C4-2B (cell line): Measurements from ENCODE around the gene HIF1A.

Source experiments
- H3K27ac ChIP-seq: fragments of 450-650 bp; 2 replicates; pipeline ENCODE4 v1.5.1; 2017
- CTCF ChIP-seq: fragments of 450-650 bp; conservative IDR thresholded peaks from 2 replicates; pipeline ENCODE4 v1.5.1; 2017; ENCODE audit warnings: mild to moderate bottlenecking
- ZFX ChIP-seq: fragments of 450-650 bp; IDR thresholded peaks from 2 replicates; pipeline ENCODE4 v1.6.1; 2017

Gene HIF1A

GRCh38 chr14:61675291-61675690 is 20.0 kb upstream of the HIF1A start:
- no peak for TF ChIP-seq CTCF
- TF ChIP-seq ZFX: no peak
- H3K27ac ChIP-seq: no peak overlapping the region

GRCh38 chr14:61677479-61677878 is 17.8 kb upstream of the HIF1A start:
- TF ChIP-seq CTCF (no peak), ZFX (no peak)
- no peak overlapping the region for H3K27ac ChIP-seq

GRCh38 chr14:61678975-61679374 is 16.3 kb upstream of the HIF1A start:
- no peak overlapping the region for H3K27ac ChIP-seq
- TF ChIP-seq ZFX (no peak), CTCF (no peak)

- no peak overlapping the region for H3K27ac ChIP-seq
- no peak for TF ChIP-seq ZFX
These were observed 13.9 kb upstream of the HIF1A start for GRCh38 chr14:61681413-61681812.

GRCh38 chr14:61683108-61683507 is 12.2 kb upstream of the HIF1A start:
- TF ChIP-seq ZFX (no peak), CTCF (no peak)
- no peak overlapping the region for H3K27ac ChIP-seq

- TF ChIP-seq CTCF: no peak
- no peak for TF ChIP-seq ZFX
- H3K27ac ChIP-seq: no peak overlapping the region
These were observed 5.3 kb upstream of the HIF1A start for GRCh38 chr14:61690039-61690438.

GRCh38 chr14:61690982-61691381 is 4.3 kb upstream of the HIF1A start:
- TF ChIP-seq CTCF (no peak), ZFX (no peak)
- no peak overlapping the region for H3K27ac ChIP-seq

GRCh38 chr14:61691495-61691894 is 3.8 kb upstream of the HIF1A start:
- TF ChIP-seq ZFX (no peak), CTCF (no peak)
- no peak overlapping the region for H3K27ac ChIP-seq
